Uterus (tissue), 2 donors: Measurements from ENCODE around the gene TIGD1.

ENCODE experiments used
- CTCF ChIP-seq, 4 experiments: fragments of 200-600 bp in 2 of 4; fragments of 450-650 bp in 2 of 4; sonication (generic) in 2 of 4; IDR thresholded peaks; one replicate each; pipeline ENCODE4 v1.5.1; 2016 to 2019; ENCODE audit warnings: antibody characterized with exemption in 4 of 4, mild to moderate bottlenecking in 2 of 4, moderate library complexity in 1 of 4
- POLR2A ChIP-seq, 2 donors: fragments of 450-650 bp; IDR thresholded peaks; one replicate each; pipeline ENCODE4 v1.6.1; 2016; ENCODE audit warnings: antibody characterized with exemption in 2 of 2, mild to moderate bottlenecking in 1 of 2, moderate library complexity in 1 of 2

- TF ChIP-seq CTCF (IDR thresholded peaks at IDR 0.05), result no peak
- no peak for TF ChIP-seq POLR2A (IDR thresholded peaks at IDR 0.05)
Observed at GRCh38 chr2:232505856-232506255, 44.5 kb downstream of the TIGD1 start.
